Calu3 (cell line): ENCODE data around the gene CRYZL1. TPM values are rescaled to one million over a fixed set of nuclear protein-coding genes. Genes with fewer than 3 reads are reported as not detected.

ENCODE experiments used
- BruUV-seq: library from RNA; stranded (reverse); fragments of 400-500 nt; replicated peaks from 2 replicates; lab custom pipeline; 2021; lab: Mats Ljungman, UMichigan
- CTCF ChIA-PET: fragments of 300-600 bp; sonication (Branson Sonifier 250); formaldehyde crosslinking; loops from one replicate; lab custom pipeline; 2022; ENCODE audit warnings: antibody characterized with exemption; lab: Charles Lee
- DNase-seq: peaks from one replicate; pipeline ENCODE4 v3.0.0; 2022
- H3K27ac Mint-ChIP-seq: one replicate; pipeline ENCODE4 v1.8.0; 2022; ENCODE audit warnings: mixed read lengths; ENCODE audit not compliant: unreplicated experiment
- H3K27me3 Mint-ChIP-seq: one replicate; pipeline ENCODE4 v1.8.0; 2022; ENCODE audit warnings: mixed read lengths; ENCODE audit not compliant: unreplicated experiment
- H3K36me3 Mint-ChIP-seq: one replicate; pipeline ENCODE4 v1.8.0; 2022; ENCODE audit warnings: mild to moderate bottlenecking, moderate library complexity, mixed read lengths; ENCODE audit not compliant: insufficient read depth, unreplicated experiment
- H3K4me1 Mint-ChIP-seq: one replicate; pipeline ENCODE4 v1.8.0; 2022; ENCODE audit warnings: mild to moderate bottlenecking, low read depth, mixed read lengths; ENCODE audit not compliant: unreplicated experiment
- H3K4me3 Mint-ChIP-seq: one replicate; pipeline ENCODE4 v1.8.0; 2022; ENCODE audit warnings: mild to moderate bottlenecking, low read depth, moderate library complexity, mixed read lengths; ENCODE audit not compliant: unreplicated experiment
- H3K9me3 Mint-ChIP-seq: one replicate; pipeline ENCODE4 v1.8.0; 2022; ENCODE audit warnings: low read depth, mixed read lengths; ENCODE audit not compliant: unreplicated experiment
- intact Hi-C: fragments of 100-400 bp; cut with micrococcal nuclease; formaldehyde crosslinking; loops from one replicate; pipeline ENCODE4 v1.10.0; 2022; ENCODE audit not compliant: unreplicated experiment
- total RNA-seq: library from RNA; stranded (reverse); gene quantifications from 2 replicates; pipeline ENCODE4 v1.2.3, GENCODE V29; 2022
- TF ChIP-seq, protein P1 (sequence below): fragments of 200-600 bp; IDR thresholded peaks from one replicate; pipeline ENCODE4 v1.8.0; 2022; ENCODE audit warnings: antibody characterized with exemption; ENCODE audit not compliant: unreplicated experiment

The CRYZL1 gene
- total RNA-seq, 1 experiment from 2014 or later, result 22.1 TPM

DNA sequence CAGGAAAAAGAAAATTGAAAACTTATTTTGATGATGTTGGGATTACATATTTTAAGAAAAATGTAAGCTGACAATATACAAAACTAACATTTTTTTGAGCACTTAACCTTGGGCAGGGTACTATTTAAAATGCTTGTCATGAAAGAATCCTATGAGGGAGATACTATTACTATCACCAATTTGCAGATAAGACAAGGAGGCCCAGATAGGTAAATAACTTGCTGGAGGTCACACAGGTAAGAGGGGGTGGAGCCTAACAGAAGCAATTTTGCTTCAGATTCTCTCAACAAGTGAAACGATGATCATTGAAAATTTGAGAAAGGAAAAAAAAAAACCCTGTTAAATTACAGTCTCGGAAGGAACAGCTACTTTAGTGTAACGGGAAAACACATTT, 100.8 kb downstream of the CRYZL1 start:
- H3K9me3 Mint-ChIP-seq, result peaks cover 4% of the 10 kb centered on the region
- H3K27me3 Mint-ChIP-seq, result no peaks in the 10 kb centered on the region
- H3K27ac Mint-ChIP-seq, result peak overlapping the region; percentile 93
- TF ChIP-seq, protein P1, sequence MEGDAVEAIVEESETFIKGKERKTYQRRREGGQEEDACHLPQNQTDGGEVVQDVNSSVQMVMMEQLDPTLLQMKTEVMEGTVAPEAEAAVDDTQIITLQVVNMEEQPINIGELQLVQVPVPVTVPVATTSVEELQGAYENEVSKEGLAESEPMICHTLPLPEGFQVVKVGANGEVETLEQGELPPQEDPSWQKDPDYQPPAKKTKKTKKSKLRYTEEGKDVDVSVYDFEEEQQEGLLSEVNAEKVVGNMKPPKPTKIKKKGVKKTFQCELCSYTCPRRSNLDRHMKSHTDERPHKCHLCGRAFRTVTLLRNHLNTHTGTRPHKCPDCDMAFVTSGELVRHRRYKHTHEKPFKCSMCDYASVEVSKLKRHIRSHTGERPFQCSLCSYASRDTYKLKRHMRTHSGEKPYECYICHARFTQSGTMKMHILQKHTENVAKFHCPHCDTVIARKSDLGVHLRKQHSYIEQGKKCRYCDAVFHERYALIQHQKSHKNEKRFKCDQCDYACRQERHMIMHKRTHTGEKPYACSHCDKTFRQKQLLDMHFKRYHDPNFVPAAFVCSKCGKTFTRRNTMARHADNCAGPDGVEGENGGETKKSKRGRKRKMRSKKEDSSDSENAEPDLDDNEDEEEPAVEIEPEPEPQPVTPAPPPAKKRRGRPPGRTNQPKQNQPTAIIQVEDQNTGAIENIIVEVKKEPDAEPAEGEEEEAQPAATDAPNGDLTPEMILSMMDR, result no peak
- BruUV-seq, result no TSS peak
- H3K4me3 Mint-ChIP-seq, result peak overlapping the region; percentile 83
- DNase-seq, result no peak
- peaks cover 10% of the 10 kb centered on the region for H3K4me1 Mint-ChIP-seq
- CTCF ChIA-PET, result interaction anchor here (0.5 kb wide), 1 partner anchor 223 kb away, joined by 5 read pairs; no protein-coding TSS in a partner anchor
- intact Hi-C loops, result no loop called here
- peaks cover 76% of the 10 kb centered on the region for H3K36me3 Mint-ChIP-seq

DNA sequence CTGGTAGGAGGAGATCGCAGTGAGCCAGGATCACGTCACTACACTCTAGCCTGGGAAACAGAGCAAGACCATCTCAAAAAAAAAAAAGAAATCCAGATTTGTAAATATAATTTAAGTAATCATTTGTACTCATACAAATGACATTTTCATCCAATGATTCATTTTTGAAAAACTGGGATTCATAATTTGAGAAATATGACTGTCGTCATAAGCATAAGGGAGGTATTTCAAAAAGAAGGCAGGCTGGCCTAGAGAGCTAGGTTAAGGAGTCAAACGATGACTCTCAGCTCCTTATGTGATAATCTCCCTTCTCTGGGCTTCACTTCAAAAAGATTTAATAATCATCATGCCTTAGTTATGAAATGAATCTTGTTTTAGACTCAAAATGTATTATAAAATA, 101.9 kb downstream of the CRYZL1 start:
- H3K4me3 Mint-ChIP-seq, result no peak overlapping the region
- no peak for DNase-seq
- BruUV-seq, result no TSS peak
- H3K4me1 Mint-ChIP-seq, result peaks cover 10% of the 10 kb centered on the region
- TF ChIP-seq, protein P1, result no peak
- intact Hi-C loops, result no loop called here
- H3K27me3 Mint-ChIP-seq, result no peaks in the 10 kb centered on the region
- CTCF ChIA-PET, result no interaction called here
- peaks cover 4% of the 10 kb centered on the region for H3K9me3 Mint-ChIP-seq
- H3K36me3 Mint-ChIP-seq, result peaks cover 75% of the 10 kb centered on the region
- no peak overlapping the region for H3K27ac Mint-ChIP-seq

Other genes starting within 250 kb of the CRYZL1 start
- gene IFNGR2, start 238.3 kb downstream of the CRYZL1 start, total RNA-seq, result 58.1 and 59.8 TPM in 2 replicates
- gene TMEM50B, start 161.8 kb downstream of the CRYZL1 start, total RNA-seq, result 28.4 and 28.7 TPM in 2 replicates
- 1.2 and 2.0 TPM in 2 replicates for gene DNAJC28, start 150.0 kb downstream of the CRYZL1 start, total RNA-seq
- gene GART, start 99.6 kb downstream of the CRYZL1 start, total RNA-seq, result 102 TPM in 2 replicates
- gene SON, start 98.7 kb downstream of the CRYZL1 start, total RNA-seq, result 188 and 191 TPM in 2 replicates
- 13.8 and 18.2 TPM in 2 replicates for gene DONSON, start 53.1 kb downstream of the CRYZL1 start, total RNA-seq
- 27.8 and 30.6 TPM in 2 replicates for gene ITSN1, start 760 bp upstream of the CRYZL1 start, total RNA-seq